Esophagus muscularis mucosa (tissue), 4 donors: ENCODE measurements around the gene PISD. TPM values are rescaled to one million over a fixed set of nuclear protein-coding genes. Genes with fewer than 3 reads are reported as not detected.
A peak's percentile ranks its signal among the peaks of the same experiment; 100 is the strongest.

ENCODE experiments used
- DNase-seq: peaks from one replicate; pipeline ENCODE4 v3.0.0-alpha.2; 2017; ENCODE audit errors: extremely low spot score
- H3K27ac ChIP-seq, 4 donors: fragments of 200-600 bp; sonication (generic); replicated peaks in 1 of 4; 1 replicate in 3 of 4; 2 replicates in 1 of 4; pipeline ENCODE4 v1.5.1; 2016 to 2019; ENCODE audit warnings: mild to moderate bottlenecking in 1 of 4
- H3K27me3 ChIP-seq, 4 donors: fragments of 200-600 bp; sonication (generic); one replicate each; pipeline versions ENCODE4 v1.5.1 to v1.6.0; 2016 to 2019
- H3K36me3 ChIP-seq, 4 donors: fragments of 200-600 bp; sonication (generic); one replicate each; pipeline ENCODE4 v1.5.1; 2016 to 2019
- H3K4me1 ChIP-seq, 4 donors: fragments of 200-600 bp; sonication (generic); one replicate each; pipeline ENCODE4 v1.5.1; 2016 to 2019
- H3K4me3 ChIP-seq, 4 donors: fragments of 200-600 bp; sonication (generic); 1 replicate in 2 of 4; 2 replicates in 2 of 4; pipeline ENCODE4 v1.5.1; 2016 to 2019; ENCODE audit warnings: mild to moderate bottlenecking in 4 of 4, moderate library complexity in 1 of 4
- H3K9me3 ChIP-seq, 4 donors: fragments of 200-600 bp; sonication (generic); 1 replicate in 3 of 4; 2 replicates in 1 of 4; pipeline ENCODE4 v1.5.1; 2016 to 2019
- CTCF ChIP-seq, 3 experiments: fragments of 200-600 bp in 2 of 3; fragments of 450-650 bp in 1 of 3; sonication (generic) in 2 of 3; IDR thresholded peaks; one replicate each; pipeline ENCODE4 v1.5.1; 2017 to 2019; ENCODE audit warnings: antibody characterized with exemption in 3 of 3, mild to moderate bottlenecking in 2 of 3, moderate library complexity in 1 of 3
- EP300 ChIP-seq: sonication (generic); formaldehyde crosslinking; IDR thresholded peaks from one replicate; pipeline ENCODE4 v1.6.1; 2017; ENCODE audit warnings: antibody characterized with exemption
- POLR2A ChIP-seq: fragments of 450-650 bp; IDR thresholded peaks from one replicate; pipeline ENCODE4 v1.6.1; 2017; ENCODE audit warnings: antibody characterized with exemption, moderate library complexity, mild to moderate bottlenecking, low read depth
- POLR2AphosphoS5 ChIP-seq, 2 donors: sonication (generic); formaldehyde crosslinking; IDR thresholded peaks; one replicate each; pipeline ENCODE4 v1.6.1; 2017; ENCODE audit warnings: antibody characterized with exemption in 2 of 2
- WGBS: methylation state at CpG from one replicate; pipeline ENCODE4 v1.1.5; 2018; 5-methylcytosine and 5-hydroxymethylcytosine counted together
- intact Hi-C: fragments of 100-400 bp; cut with DNase I; formaldehyde crosslinking; loops from one replicate; pipeline ENCODE4 v1.15.1; 2023
- total RNA-seq, 4 donors: library from RNA; depleted of rRNA; stranded (reverse); fragments of >200 nt; gene quantifications; one replicate each; pipeline versions ENCODE4 v1.1.0 to v1.2.1, GENCODE V29; 2016

The PISD gene
- total RNA-seq, 4 donors from 2014 or later = 14.1 to 40.1 (median 26.2) TPM

GRCh38 chr22:31647523-31648320 is 14.3 kb downstream of the PISD start:
- WGBS = 92% methylated on average over 11 of the region's 11 CpGs
- DNase-seq = no peak
- peaks cover 0 to 16% (median 11%) of the 10 kb centered on the region in 4 donors for H3K4me1 ChIP-seq
- H3K27me3 ChIP-seq = no peaks in the 10 kb centered on the region
- H3K4me3 ChIP-seq = no peak overlapping the region
- intact Hi-C loops = no loop called here
- TF ChIP-seq POLR2AphosphoS5 (IDR thresholded peaks at IDR 0.05) = no peak
- TF ChIP-seq POLR2A = no peak
- TF ChIP-seq CTCF (IDR thresholded peaks at IDR 0.05) = no peak
- no peak for TF ChIP-seq EP300
- no peaks in the 10 kb centered on the region for H3K9me3 ChIP-seq
- H3K36me3 ChIP-seq = peaks cover 0 to 61% (median 48%) of the 10 kb centered on the region in 4 donors
- H3K27ac ChIP-seq = no peak overlapping the region

- peaks cover 0 to 68% (median 52%) of the 10 kb centered on the region in 4 donors for H3K36me3 ChIP-seq
- TF ChIP-seq POLR2A = no peak
- H3K9me3 ChIP-seq = no peaks in the 10 kb centered on the region
- peaks cover 0 to 16% (median 11%) of the 10 kb centered on the region in 4 donors for H3K4me1 ChIP-seq
- 97% methylated on average over 3 of the region's 3 CpGs for WGBS
- intact Hi-C loops = no loop called here
- no peak for DNase-seq
- H3K27me3 ChIP-seq = no peaks in the 10 kb centered on the region
- no peak overlapping the region for H3K27ac ChIP-seq
- H3K4me3 ChIP-seq = no peak overlapping the region
These were observed 14.9 kb downstream of the PISD start for GRCh38 chr22:31647066-31647465.

GRCh38 chr22:31646186-31647019 is 15.6 kb downstream of the PISD start:
- no peaks in the 10 kb centered on the region for H3K27me3 ChIP-seq
- no peak overlapping the region for H3K4me3 ChIP-seq
- WGBS = 68% methylated on average over 6 of the region's 6 CpGs
- peaks cover 0 to 74% (median 55%) of the 10 kb centered on the region in 4 donors for H3K36me3 ChIP-seq
- no peak for DNase-seq
- no peaks in the 10 kb centered on the region for H3K9me3 ChIP-seq
- peak overlapping the region in 1 of 4 donors; percentile 30 for H3K27ac ChIP-seq
- H3K4me1 ChIP-seq = peaks cover 0 to 16% (median 11%) of the 10 kb centered on the region in 4 donors
- intact Hi-C loops = no loop called here
- TF ChIP-seq POLR2A (no peak), POLR2AphosphoS5 (IDR thresholded peaks at IDR 0.05) (no peak), CTCF (IDR thresholded peaks at IDR 0.05) (no peak), EP300 (no peak)

- intact Hi-C loops = no loop called here
- Histone ChIP-seq H3K9me3 (no peaks in the 10 kb centered on the region), H3K36me3 (peaks cover 0 to 20% (median 13%) of the 10 kb centered on the region in 4 donors), H3K27me3 (no peaks in the 10 kb centered on the region), H3K4me3 (no peak overlapping the region), H3K4me1 (peaks cover 5 to 20% (median 16%) of the 10 kb centered on the region in 4 donors), H3K27ac (peak overlapping the region in 1 of 4 donors; percentile 48)
- 83% methylated on average over 4 of the region's 4 CpGs for WGBS
- DNase-seq = no peak
- no peak for TF ChIP-seq EP300
- no peak for TF ChIP-seq POLR2AphosphoS5 (IDR thresholded peaks at IDR 0.05)
- TF ChIP-seq POLR2A = no peak
These were observed 22.5 kb downstream of the PISD start for GRCh38 chr22:31639436-31640039.

GRCh38 chr22:31637891-31638618 is 24.0 kb downstream of the PISD start:
- DNase-seq = no peak
- Histone ChIP-seq H3K4me1 (peaks cover 5 to 26% (median 20%) of the 10 kb centered on the region in 4 donors), H3K27ac (peak overlapping the region; percentile 32 to 75 (median 63)), H3K4me3 (peak overlapping the region; percentile 23 to 40 (median 26)), H3K9me3 (no peaks in the 10 kb centered on the region), H3K27me3 (no peaks in the 10 kb centered on the region), H3K36me3 (peaks cover 0 to 16% (median 9%) of the 10 kb centered on the region in 4 donors)
- TF ChIP-seq POLR2AphosphoS5 (IDR thresholded peaks at IDR 0.05) (no peak), POLR2A (no peak), EP300 (no peak), CTCF (IDR thresholded peaks at IDR 0.05) (no peak)
- intact Hi-C loops = no loop called here
- 67% methylated on average over 9 of the region's 15 CpGs for WGBS
